Suprapubic skin (tissue), 4 donors: Measurements from ENCODE around the gene C21orf58.

Experiments
- EP300 ChIP-seq: sonication (generic); formaldehyde crosslinking; IDR thresholded peaks from one replicate; pipeline ENCODE4 v1.6.1; 2017; ENCODE audit warnings: antibody characterized with exemption
- POLR2A ChIP-seq, 2 donors: fragments of 450-650 bp; IDR thresholded peaks; one replicate each; pipeline ENCODE4 v1.6.1; 2017; ENCODE audit warnings: antibody characterized with exemption in 2 of 2, mild to moderate bottlenecking in 2 of 2, moderate library complexity in 2 of 2
- POLR2AphosphoS5 ChIP-seq, 3 donors: sonication (generic); formaldehyde crosslinking; IDR thresholded peaks; one replicate each; pipeline ENCODE4 v1.6.1; 2017; ENCODE audit warnings: antibody characterized with exemption in 3 of 3
- TF ChIP-seq, protein P1 (sequence below), 2 donors: fragments of 200-600 bp in 1 of 2; fragments of 450-650 bp in 1 of 2; sonication (generic) in 1 of 2; IDR thresholded peaks; one replicate each; pipeline ENCODE4 v1.5.1; 2016 to 2019; ENCODE audit warnings: antibody characterized with exemption in 2 of 2, mild to moderate bottlenecking in 1 of 2, moderate library complexity in 1 of 2

DNA sequence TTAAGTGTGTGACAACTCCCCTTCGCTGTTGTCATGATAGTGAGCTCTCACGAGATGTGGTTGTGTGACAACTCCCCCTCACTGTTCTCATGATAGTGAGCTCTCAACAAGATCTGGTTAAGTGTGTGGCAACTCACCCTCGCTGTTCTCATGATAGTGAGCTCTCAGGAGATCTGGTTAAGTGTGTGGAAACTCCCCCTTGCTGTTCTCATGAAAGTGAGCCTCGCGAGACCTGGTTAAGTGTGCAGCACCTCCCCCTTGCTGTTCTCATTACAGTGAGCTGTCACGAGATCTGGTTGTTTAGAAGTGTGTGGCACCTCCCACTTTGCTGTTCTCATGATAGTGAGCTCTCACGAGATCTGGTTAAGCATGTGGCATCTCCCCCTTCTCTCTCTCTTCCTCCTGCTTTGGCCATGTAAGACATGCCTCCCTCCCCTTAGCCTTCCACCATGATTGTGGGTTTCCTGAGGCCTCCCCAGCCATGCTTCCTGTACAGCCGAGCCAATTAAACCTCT is 70.0 kb downstream of the C21orf58 start:
- TF ChIP-seq POLR2A (IDR thresholded peaks at IDR 0.05) (no peak), EP300 (no peak), POLR2AphosphoS5 (IDR thresholded peaks at IDR 0.05) (no peak)
- TF ChIP-seq, protein P1, sequence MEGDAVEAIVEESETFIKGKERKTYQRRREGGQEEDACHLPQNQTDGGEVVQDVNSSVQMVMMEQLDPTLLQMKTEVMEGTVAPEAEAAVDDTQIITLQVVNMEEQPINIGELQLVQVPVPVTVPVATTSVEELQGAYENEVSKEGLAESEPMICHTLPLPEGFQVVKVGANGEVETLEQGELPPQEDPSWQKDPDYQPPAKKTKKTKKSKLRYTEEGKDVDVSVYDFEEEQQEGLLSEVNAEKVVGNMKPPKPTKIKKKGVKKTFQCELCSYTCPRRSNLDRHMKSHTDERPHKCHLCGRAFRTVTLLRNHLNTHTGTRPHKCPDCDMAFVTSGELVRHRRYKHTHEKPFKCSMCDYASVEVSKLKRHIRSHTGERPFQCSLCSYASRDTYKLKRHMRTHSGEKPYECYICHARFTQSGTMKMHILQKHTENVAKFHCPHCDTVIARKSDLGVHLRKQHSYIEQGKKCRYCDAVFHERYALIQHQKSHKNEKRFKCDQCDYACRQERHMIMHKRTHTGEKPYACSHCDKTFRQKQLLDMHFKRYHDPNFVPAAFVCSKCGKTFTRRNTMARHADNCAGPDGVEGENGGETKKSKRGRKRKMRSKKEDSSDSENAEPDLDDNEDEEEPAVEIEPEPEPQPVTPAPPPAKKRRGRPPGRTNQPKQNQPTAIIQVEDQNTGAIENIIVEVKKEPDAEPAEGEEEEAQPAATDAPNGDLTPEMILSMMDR (IDR thresholded peaks at IDR 0.05): no peak
